OCI-LY7 (cell line): ENCODE results near the gene BDKRB2.

Experiments
- EZH2phosphoT487 ChIP-seq: fragments of 200-600 bp; sonication (generic); IDR thresholded peaks from 2 replicates; pipeline ENCODE4 v1.6.1; 2018; ENCODE audit warnings: low read depth, borderline replicate concordance, mild to moderate bottlenecking, mixed run types, antibody characterized with exemption, low read length, moderate library complexity, mixed read lengths
- TF ChIP-seq, protein P1 (sequence below): fragments of 200-600 bp; sonication (generic); conservative IDR thresholded peaks from 2 replicates; pipeline ENCODE4 v1.5.1; 2014; ENCODE audit warnings: mild to moderate bottlenecking, antibody characterized with exemption, low read length, moderate library complexity, mixed read lengths

DNA sequence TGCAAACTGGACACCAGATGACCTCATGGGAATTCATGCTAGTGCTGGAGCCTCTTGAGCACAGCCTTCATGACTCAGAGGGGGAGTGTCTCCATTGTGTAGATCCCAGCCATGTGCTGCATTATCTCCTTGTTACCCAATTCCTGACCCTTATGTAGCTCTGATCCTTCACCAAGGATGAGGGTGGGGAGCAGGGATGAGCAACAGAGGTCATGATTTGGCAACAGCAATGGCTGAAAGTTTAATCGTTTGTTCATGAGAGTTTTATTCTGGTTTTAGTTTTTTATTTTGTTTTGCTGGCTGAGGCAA lies 41.9 kb downstream of the BDKRB2 start:
- TF ChIP-seq, protein P1, sequence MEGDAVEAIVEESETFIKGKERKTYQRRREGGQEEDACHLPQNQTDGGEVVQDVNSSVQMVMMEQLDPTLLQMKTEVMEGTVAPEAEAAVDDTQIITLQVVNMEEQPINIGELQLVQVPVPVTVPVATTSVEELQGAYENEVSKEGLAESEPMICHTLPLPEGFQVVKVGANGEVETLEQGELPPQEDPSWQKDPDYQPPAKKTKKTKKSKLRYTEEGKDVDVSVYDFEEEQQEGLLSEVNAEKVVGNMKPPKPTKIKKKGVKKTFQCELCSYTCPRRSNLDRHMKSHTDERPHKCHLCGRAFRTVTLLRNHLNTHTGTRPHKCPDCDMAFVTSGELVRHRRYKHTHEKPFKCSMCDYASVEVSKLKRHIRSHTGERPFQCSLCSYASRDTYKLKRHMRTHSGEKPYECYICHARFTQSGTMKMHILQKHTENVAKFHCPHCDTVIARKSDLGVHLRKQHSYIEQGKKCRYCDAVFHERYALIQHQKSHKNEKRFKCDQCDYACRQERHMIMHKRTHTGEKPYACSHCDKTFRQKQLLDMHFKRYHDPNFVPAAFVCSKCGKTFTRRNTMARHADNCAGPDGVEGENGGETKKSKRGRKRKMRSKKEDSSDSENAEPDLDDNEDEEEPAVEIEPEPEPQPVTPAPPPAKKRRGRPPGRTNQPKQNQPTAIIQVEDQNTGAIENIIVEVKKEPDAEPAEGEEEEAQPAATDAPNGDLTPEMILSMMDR: no peak
- TF ChIP-seq EZH2phosphoT487: no peak
